HuH-7.5 (cell line): ENCODE results near the gene ETF1.
"Not testable (repeated sequence)": the region's sequence is repeated elsewhere in the genome, so short reads cannot be mapped to it uniquely, and the experiment has no call there.

Experiments used
- DNase-seq: peaks from one replicate; pipeline ENCODE4 v3.0.0; 2011; ENCODE audit warnings: low spot score

ETF1 gene

GRCh38 chr5:138528744-138529469 lies 14.1 kb downstream of the ETF1 start:
- DNase-seq: no peak

DNA sequence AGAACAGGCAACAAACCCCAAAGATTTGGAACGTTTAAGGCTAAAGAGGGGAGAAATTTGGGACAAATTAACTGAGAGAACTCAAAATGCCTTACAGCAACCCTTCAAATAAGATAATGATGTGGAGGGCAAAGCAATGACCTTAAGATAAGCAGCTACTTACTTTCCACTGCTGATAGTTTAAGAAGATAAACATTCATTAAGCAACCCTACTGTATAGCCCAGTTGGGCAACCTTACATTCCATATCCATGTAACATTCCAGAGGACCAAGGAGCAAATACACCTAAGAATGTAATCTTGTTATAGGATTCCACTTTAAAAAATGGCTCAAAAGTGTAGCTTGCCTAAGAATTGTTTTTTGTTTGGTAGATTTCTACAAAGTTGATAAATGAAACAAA lies 14.8 kb downstream of the ETF1 start:
- DNase-seq: no peak

DNA sequence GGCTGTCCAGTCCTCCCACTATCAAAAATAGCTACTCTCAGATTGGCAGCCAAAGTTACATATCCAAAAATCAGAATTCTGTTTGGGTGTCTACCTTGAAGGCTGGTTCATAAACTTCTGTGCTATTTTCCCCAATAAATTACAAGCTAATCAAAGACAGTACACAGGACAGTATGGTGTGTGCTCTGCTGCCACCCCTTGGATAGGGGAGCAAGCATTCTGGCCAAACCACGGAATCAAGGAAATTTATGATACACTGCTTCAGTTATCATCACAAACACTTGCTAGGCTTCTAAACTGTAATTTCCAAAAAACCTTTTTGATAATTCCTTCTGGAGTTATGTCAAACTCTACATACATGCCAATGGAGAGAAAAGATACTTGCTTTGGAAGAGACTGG lies 15.9 kb downstream of the ETF1 start:
- DNase-seq: no peak

GRCh38 chr5:138523406-138523805 lies 19.6 kb downstream of the ETF1 start:
- no peak for DNase-seq

GRCh38 chr5:138520971-138521370 lies 22.1 kb downstream of the ETF1 start:
- DNase-seq: no peak

GRCh38 chr5:138517437-138517836 lies 25.6 kb downstream of the ETF1 start:
- DNase-seq: no peak

DNA sequence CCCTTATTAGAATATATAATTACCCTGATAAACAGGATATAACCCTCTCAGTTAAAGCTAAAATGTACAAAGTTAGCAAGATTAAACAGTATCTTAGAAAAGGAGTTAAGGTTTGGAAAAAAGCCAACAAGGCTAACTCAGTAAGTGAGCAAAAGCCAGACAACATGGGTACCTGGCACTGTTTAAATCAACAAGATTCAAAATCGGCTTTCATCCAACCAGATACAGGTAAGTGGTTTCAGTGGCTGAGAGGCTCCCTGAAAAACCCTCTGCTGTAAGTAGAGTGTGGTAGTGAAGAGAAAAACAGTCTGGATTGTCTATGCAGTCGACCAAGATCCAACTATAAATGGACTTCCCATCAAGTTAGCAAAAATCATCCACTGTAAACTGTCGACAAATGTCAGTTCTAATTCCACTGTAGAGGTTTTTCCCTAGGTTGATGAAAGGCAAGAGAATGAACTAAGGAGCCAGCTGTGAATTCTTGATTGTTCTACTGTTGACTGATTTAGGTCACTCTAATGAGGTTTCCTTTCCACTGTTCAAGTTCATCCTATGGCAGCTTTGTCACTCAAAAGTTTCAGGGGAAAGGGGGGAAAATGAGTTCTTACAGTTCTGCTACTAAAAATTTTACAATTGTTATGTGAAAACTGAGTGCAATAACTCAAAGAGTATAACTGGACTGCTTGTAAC lies 27.3 kb downstream of the ETF1 start:
- no peak for DNase-seq

DNA sequence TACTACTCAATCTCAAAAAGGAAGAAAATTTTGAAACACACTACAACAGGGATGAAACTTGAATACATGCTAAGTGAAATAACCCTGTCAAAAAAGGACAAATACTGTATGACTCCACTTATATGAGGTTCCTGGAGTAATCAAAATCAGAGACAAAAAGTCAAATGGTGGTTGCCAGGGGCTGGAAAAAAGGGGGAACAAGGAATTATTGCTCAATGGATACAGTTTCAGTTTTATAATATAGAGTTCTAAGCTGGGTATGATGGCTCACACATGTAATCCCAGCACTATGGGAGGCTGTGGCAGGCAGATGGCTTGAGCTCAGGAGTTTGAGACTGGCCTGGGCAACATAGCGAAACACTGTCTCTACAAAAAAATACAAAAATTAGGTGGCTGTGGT lies 29.0 kb downstream of the ETF1 start:
- no peak for DNase-seq

DNA sequence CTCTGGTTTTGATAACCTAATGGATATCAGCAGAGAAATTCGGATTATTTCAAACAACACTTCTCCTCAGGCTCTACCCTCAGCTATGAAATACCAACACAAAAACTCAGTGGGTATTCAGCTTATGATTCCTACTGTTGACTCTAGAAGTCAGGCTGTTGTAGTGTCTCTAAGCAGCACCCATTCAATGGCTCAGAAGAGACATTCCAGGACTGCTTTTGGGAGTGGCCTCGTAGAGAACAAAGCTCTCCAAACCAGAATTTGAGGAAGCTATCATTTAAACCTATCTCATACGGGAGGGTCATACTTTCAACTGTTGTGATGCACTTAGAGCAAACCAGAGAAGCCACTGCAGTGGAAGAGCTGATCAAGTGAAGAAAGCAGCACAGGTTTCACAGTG lies 34.1 kb downstream of the ETF1 start:
- no peak for DNase-seq

- DNase-seq: not testable (repeated sequence)
Measured at GRCh38 chr5:138507485-138507884, 35.6 kb downstream of the ETF1 start.

DNA sequence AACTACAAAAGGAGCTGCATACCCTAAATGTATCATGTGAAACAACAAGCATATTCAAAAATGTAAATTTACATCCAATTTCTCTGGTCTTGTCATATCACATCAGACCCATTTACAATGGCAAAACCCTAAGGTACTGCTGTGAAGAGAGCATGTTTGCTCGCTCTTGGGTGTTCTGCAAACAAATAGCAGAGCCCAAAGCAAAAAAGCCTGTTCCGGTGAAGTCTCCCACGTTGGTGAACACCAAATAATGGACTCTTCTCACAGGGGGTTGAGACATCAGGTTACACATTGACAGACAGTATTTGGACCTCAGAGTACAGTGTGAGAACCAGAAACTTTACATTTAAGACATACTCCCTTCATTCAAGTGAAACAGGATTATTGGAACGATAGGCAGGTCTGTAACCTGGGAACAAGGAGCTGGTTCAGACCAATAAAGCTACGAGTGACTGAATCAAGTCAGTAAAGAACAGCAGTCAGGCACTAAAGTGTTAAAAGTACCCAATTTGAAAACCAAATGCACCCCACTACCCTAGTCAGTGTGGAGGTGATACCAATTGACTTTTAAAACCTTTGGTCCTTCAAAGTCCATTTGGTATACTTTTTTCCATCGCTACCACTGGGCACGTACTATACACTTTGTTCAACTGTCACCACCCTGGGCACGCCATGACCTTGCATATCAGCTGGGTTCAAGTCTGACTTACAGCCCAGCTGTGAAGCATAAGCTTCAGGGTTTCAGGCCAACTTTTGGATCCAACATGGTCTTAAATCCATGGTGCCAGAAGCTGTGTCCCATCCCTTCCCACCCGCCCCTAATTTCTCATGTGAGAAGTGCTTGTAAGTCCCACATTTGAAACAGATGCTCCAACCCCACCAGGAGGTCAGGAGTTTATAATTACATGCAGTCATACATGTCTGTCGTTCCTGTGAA lies 36.4 kb downstream of the ETF1 start:
- no peak for DNase-seq

GRCh38 chr5:138504799-138505198 lies 38.2 kb downstream of the ETF1 start:
- no peak for DNase-seq

- peak; percentile 44 for DNase-seq
Measured at GRCh38 chr5:138503487-138504270, 39.4 kb downstream of the ETF1 start.

- no peak for DNase-seq
Measured at GRCh38 chr5:138502521-138502920, 40.5 kb downstream of the ETF1 start.

DNA sequence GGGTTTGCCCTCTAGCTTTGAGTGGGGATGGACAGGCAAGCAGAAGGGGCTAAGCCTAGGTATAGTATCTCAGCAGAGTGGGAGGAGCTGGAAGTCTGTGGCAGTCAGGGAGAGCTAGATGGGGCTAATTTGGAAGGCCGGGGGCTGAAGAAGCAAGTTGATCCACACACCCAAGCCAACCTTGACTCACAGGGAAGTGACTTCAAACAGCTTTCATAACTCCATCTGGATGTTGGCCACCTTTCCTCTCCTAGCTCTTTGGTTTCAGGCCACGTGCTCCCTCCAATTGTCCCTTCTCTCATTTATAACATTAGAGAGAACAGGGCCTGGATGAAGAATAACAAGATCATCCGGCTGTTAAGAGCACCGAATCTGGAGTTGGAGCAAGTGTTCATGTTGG lies 40.9 kb downstream of the ETF1 start:
- DNase-seq: no peak

DNA sequence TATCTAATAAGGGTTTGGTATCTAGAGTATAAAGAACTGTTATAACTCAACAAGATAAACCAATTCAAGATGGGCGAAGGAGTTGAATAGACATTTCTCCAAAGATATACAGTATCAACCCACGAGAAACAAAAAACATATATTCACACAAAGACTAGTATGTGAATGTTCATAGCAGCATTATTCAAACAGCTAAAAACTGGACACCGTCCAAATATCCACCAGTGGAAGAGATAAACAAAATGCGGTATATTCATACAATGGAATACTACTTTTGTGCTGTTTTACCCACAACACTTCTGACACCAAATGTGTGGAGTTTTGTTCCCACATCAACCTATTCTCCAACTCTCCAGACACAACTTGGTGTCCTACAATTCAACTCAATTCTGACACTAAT lies 44.7 kb downstream of the ETF1 start:
- no peak for DNase-seq

DNA sequence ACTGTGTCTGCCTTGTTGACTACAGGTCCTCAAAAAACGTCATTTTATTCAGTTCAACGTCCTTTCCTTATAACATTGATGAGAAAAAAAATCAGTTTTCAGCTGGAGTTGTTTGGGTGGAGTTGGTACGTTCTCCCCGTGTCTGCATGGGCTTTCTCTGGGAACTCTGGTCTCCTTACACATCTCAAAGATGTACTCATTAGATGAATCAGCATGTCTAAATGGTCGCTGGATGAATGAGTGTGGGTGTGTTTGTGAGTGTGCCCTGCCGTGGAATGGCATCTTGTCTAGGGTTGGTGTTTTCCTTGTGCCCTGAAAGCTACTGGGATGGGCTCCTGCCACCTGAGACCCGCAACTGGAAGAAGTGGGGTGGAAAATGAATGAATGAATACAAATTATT lies 47.7 kb downstream of the ETF1 start:
- no peak for DNase-seq

- DNase-seq: no peak
Measured at GRCh38 chr5:138492560-138493045, 50.4 kb downstream of the ETF1 start.

- DNase-seq: peak; percentile 51
Measured at GRCh38 chr5:138491669-138492559, 51.1 kb downstream of the ETF1 start.

- no peak for DNase-seq
Measured at GRCh38 chr5:138491284-138491648, 51.8 kb downstream of the ETF1 start.
